Fibroblast of skin of right quadriceps (primary cell): ENCODE measurements around the gene ARRDC5.
A peak's percentile ranks its signal among the peaks of the same experiment; 100 is the strongest.
"Not testable (repeated sequence)": the region's sequence is repeated elsewhere in the genome, so short reads cannot be mapped to it uniquely, and the experiment has no call there.

Experiments
- DNase-seq: peaks from one replicate; pipeline ENCODE4 v3.0.0-alpha.2; 2013

Gene ARRDC5

DNA sequence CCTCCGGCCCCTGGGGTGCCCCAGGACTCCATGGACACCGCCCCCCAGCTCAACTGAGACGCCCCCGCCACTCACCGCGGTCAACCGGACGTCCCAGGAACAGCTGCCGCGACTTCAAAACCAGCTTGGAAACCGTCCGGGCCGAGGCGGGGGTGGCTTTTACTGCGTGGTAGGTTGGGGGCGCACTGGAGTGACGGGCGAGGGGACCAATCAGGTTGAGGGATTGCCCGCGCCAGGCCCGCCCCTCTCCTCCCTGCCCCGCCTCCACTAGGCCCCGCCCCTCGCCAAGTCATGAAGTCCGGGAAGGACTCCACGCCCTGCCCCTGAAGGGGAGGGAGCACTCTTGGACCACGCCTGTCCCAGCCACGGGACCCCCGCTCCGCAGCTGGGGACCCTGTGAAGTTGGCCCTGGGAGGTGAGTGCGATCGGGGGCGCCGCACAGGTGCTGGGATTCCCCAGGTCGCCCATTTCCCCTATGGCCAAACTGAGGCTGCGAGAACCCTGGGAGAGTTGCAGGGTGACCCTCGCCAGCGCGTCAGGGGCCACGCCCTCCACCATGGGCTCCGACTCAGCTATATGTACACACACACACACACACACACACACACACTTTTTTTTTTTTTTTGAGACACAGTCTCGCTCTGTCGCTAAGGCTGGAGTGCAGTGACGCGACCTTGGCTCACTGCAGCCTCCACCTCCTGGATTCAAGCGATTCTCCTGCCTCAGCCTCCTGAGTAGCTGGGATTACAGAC is 35.0 kb downstream of the ARRDC5 start, which contains the start of gene PLIN3:
TSS of gene PLIN3 (minus strand) at position 134 of the 752 bp plus-strand sequence. CDS start 6,273 bp downstream, outside the sequence.
- DNase-seq: peak; percentile 95

DNA sequence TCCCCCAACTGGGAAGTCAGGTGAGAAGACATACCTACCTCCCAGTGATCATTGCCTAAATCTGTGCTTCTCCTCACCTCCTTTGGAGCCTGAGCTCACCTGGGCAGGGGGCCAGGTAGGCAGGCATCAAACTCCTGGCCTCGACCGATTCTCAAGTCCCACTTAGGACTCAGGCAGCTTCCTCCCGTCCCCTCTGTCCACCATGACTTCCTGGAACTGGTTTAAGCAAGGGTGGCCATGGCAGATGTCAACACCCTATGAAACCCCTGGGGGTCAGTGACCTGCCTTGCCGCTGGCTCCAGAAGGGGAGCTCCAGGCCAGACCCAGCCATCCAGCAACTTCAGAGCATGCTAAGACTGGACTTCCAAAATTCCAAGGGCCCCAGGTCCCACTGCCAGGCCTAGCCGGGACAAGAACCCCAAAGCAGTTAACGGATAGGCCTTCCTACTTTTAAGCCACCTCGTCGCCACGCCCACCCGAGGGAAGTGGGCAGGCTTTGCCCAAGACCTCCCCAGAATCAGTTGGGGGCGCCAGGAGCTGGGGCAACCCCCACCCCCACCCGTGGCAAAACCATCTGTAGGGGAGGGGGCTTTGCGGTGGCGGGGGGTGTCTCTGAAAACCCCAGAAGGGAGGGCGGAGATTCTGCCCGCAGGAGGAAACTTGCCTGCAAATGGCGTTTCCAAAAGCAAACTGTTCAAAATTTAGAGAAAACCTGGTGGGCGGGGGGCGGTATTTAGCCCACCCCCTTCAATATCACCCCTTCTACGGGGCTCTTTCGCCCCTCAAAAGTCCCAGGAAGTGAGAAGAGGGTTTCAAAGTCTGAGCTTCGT is 35.9 kb downstream of the ARRDC5 start:
- DNase-seq: peak; percentile 49

- no peak for DNase-seq
Observed at GRCh38 chr19:4861147-4861546, 41.5 kb downstream of the ARRDC5 start.

DNA sequence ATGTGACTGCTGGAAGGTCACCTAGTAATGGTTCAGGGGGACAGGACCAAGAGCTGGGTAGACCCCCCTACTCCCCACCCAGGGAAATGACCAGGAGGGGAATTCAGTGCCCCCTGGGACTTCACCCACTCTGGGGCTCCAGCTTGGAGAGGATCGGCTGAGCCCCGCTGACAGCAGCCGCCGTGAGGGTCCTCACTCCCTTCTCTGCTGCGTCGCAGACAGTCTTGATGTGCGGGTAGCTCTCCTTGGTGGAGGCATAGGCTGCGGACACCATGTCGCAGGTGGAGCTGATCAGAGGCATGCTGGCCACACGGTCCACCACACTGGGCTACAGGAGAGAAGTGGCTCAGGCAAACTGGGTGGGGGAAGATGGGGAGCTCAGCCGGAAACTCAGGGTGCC is 43.0 kb downstream of the ARRDC5 start:
- DNase-seq: no peak

DNA sequence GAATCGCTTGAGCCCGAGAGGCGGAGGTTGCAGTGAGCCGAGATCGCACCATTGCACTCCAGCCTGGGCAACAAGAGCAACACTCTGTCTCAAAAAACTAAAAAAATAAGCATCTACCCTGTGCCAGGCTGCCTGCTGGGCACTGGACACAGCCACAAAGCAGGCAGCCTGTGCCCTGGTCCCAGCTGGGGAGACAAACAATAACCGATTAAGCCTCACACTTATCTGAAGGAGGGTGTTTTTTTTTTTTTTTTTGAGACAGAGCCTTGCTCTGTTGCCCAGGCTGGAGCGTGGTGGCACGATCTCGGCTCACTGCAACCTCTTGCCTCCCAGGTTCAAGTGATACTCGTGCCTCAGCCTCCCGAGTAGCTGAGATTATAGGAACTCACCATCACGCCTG is 46.2 kb downstream of the ARRDC5 start:
- not testable (repeated sequence) for DNase-seq

DNA sequence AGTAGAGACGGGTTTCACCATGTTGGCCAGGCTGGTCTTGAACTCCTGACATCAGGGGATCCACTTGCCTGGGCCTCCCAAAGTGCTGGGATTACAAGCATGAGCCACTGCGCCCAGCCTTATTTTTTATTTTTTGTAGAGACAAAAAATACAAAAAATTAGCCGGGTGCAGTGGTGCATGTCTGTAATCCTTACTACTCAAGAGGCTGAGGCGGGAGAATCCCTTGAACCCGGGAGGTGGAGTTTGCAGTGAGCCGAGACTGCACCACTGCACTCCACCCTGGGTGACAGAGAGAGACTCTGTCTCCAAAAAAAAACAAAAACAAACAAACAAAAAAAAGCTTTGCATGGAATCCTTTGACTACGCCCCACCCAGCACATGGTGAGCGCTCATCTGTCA is 49.2 kb downstream of the ARRDC5 start:
- not testable (repeated sequence) for DNase-seq

DNA sequence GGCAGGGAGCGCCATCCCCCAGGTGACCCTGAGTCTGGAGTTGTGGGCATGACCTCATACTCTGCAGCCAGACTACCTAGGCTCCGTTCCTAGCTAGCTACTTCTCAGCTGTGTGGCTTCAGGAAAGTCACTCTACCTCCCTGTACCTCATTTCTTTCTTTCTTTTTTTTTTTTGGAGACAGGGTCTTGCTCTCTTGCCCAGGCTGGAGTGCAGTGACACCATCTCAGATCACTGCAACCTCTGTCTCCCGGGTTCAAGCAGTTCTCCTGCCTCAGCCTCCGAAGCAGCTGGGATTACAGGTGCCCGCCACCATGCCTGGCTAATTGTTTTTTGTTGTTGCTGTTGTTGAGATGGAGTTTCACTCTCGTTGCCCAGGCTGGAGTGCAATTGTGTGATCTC is 50.2 kb downstream of the ARRDC5 start:
- DNase-seq: no peak

GRCh38 chr19:4851551-4852290 is 51.0 kb downstream of the ARRDC5 start:
- peak; percentile 51 for DNase-seq

GRCh38 chr19:4849019-4849418 is 53.7 kb downstream of the ARRDC5 start:
- no peak for DNase-seq

GRCh38 chr19:4847190-4847973 is 55.3 kb downstream of the ARRDC5 start:
- DNase-seq: no peak

- peak; percentile 17 for DNase-seq
Observed at GRCh38 chr19:4845975-4846374, 56.7 kb downstream of the ARRDC5 start.

- DNase-seq: peak; percentile 73
Observed at GRCh38 chr19:4844348-4845179, 58.1 kb downstream of the ARRDC5 start.

DNA sequence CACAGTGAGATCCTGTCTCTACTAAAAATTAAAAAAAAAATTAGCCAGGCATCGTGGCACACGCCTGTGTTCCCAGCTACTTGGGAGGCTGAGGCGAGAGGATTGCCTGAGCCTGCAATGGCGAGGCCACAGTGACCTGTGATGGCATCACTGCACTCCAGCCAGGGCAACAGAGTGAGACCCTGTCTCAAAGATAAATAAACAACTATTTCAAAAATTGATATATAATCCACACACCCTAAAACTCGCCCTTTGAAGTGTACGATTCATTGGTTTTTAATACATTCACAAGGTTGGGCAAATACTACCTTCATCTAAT is 59.1 kb downstream of the ARRDC5 start:
- no peak for DNase-seq
